Colonic mucosa (tissue), 4 donors: ENCODE measurements around the gene GMPR. TPM values are rescaled to one million over a fixed set of nuclear protein-coding genes. Genes with fewer than 3 reads are reported as not detected.

ENCODE experiments used
- DNase-seq: peaks from one replicate; pipeline ENCODE4 v3.0.0-alpha.2; 2020
- H3K27ac ChIP-seq: fragments of 200-600 bp; one replicate; pipeline ENCODE4 v1.8.0; 2021
- H3K27me3 ChIP-seq: fragments of 200-600 bp; one replicate; pipeline ENCODE4 v1.8.0; 2021
- H3K36me3 ChIP-seq: fragments of 200-600 bp; one replicate; pipeline ENCODE4 v1.8.0; 2021
- H3K4me1 ChIP-seq: fragments of 200-600 bp; one replicate; pipeline ENCODE4 v1.8.0; 2021; ENCODE audit warnings: mild to moderate bottlenecking
- H3K4me3 ChIP-seq: fragments of 200-600 bp; one replicate; pipeline ENCODE4 v1.8.0; 2021
- H3K9ac ChIP-seq, 2 donors: one replicate each; pipeline ENCODE4 v1.7.0; 2013; ENCODE audit warnings: control low read depth in 2 of 2, low read depth in 2 of 2, low read length in 2 of 2
- H3K9me3 ChIP-seq: fragments of 200-600 bp; one replicate; pipeline ENCODE4 v1.8.0; 2021
- CTCF ChIP-seq: fragments of 200-600 bp; IDR thresholded peaks from one replicate; pipeline ENCODE4 v1.8.0; 2022; ENCODE audit warnings: antibody characterized with exemption, mild to moderate bottlenecking
- intact Hi-C: fragments of 100-400 bp; cut with DNase I; formaldehyde crosslinking; loops from one replicate; pipeline ENCODE4 v1.14.1; 2022
- total RNA-seq, 2 donors: library from RNA; stranded (reverse); fragmentation: NEBNext Ultra II Directional in 1 of 2; extraction: Animal tissue kit (Norgen Biotek cat#: 25700) in 1 of 2; gene quantifications; one replicate each; pipeline ENCODE4 v1.2.1, GENCODE V29; 2021
- donor health status: healthy.
- donor health status: DM: no; HTN: no; CAD: no.
- donor health status: DM: no; HTN: no; CAD: no.

GMPR gene
- total RNA-seq, result 1 to 10 TPM; 3.4 to 4.7 TPM

GRCh38 chr6:16238057-16238962, at the start of gene GMPR:
Gene GMPR, plus strand, starts transcription at chr6:16238587. Its CDS starts 107 bp downstream, at chr6:16238694.
- Histone ChIP-seq H3K27me3 (no peaks in the 10 kb centered on the region), H3K36me3 (no peaks in the 10 kb centered on the region), H3K27ac (peak within 1 kb of the TSS; percentile 28), H3K9ac (peak within 1 kb of the TSS; percentile 61 to 84), H3K4me1 (no peaks in the 10 kb centered on the region), H3K9me3 (no peaks in the 10 kb centered on the region), H3K4me3 (peak within 1 kb of the TSS; percentile 43)
- DNase-seq, result peak; percentile 86
- intact Hi-C loops, result loop anchor here (10.0 kb wide), 1 partner anchor 176 kb away; no protein-coding TSS in a partner anchor
- no peak for TF ChIP-seq CTCF

- Histone ChIP-seq H3K4me1 (no peaks in the 10 kb centered on the region), H3K9ac (no peak overlapping the region), H3K9me3 (no peaks in the 10 kb centered on the region), H3K36me3 (no peaks in the 10 kb centered on the region), H3K27me3 (no peaks in the 10 kb centered on the region), H3K4me3 (no peak overlapping the region), H3K27ac (no peak overlapping the region)
- intact Hi-C loops, result no loop called here
- DNase-seq, result no peak
- no peak for TF ChIP-seq CTCF
Observed at GRCh38 chr6:16190214-16190613, 48.2 kb upstream of the GMPR start.

- DNase-seq, result no peak
- no peaks in the 10 kb centered on the region for H3K27me3 ChIP-seq
- H3K36me3 ChIP-seq, result no peaks in the 10 kb centered on the region
- no peak overlapping the region for H3K27ac ChIP-seq
- H3K4me3 ChIP-seq, result no peak overlapping the region
- H3K4me1 ChIP-seq, result no peaks in the 10 kb centered on the region
- intact Hi-C loops, result no loop called here
- TF ChIP-seq CTCF, result no peak
- no peak overlapping the region for H3K9ac ChIP-seq
- no peaks in the 10 kb centered on the region for H3K9me3 ChIP-seq
Observed at GRCh38 chr6:16196260-16196983, 42.0 kb upstream of the GMPR start.

- Histone ChIP-seq H3K4me3 (no peak overlapping the region), H3K36me3 (no peaks in the 10 kb centered on the region), H3K9ac (no peak overlapping the region), H3K9me3 (no peaks in the 10 kb centered on the region), H3K27me3 (no peaks in the 10 kb centered on the region), H3K4me1 (no peaks in the 10 kb centered on the region), H3K27ac (no peak overlapping the region)
- intact Hi-C loops, result no loop called here
- TF ChIP-seq CTCF, result no peak
- DNase-seq, result no peak
Observed at GRCh38 chr6:16196984-16197546, 41.3 kb upstream of the GMPR start.

- no peak for TF ChIP-seq CTCF
- no peaks in the 10 kb centered on the region for H3K9me3 ChIP-seq
- no peaks in the 10 kb centered on the region for H3K4me1 ChIP-seq
- H3K27me3 ChIP-seq, result no peaks in the 10 kb centered on the region
- H3K4me3 ChIP-seq, result no peak overlapping the region
- H3K27ac ChIP-seq, result no peak overlapping the region
- H3K9ac ChIP-seq, result no peak overlapping the region
- DNase-seq, result no peak
- intact Hi-C loops, result no loop called here
- no peaks in the 10 kb centered on the region for H3K36me3 ChIP-seq
Observed at GRCh38 chr6:16198061-16198705, 40.2 kb upstream of the GMPR start.
